Caco-2 (cell line): ENCODE data around the gene RBM8A. TPM values are rescaled to one million over a fixed set of nuclear protein-coding genes. Genes with fewer than 3 reads are reported as not detected.
A peak's percentile ranks its signal among the peaks of the same experiment; 100 is the strongest.

Experiments
- BruUV-seq: library from RNA; stranded (reverse); fragments of 400-500 nt; replicated peaks from 2 replicates; lab custom pipeline; 2021; lab: Mats Ljungman, UMichigan
- CTCF ChIA-PET: fragments of 300-600 bp; sonication (Branson Sonifier 250); formaldehyde crosslinking; loops from one replicate; lab custom pipeline; 2022; ENCODE audit warnings: antibody characterized with exemption; lab: Charles Lee
- POLR2A ChIA-PET: fragments of 300-600 bp; sonication (Branson Sonifier 250); formaldehyde crosslinking; loops from one replicate; lab custom pipeline; 2022; ENCODE audit warnings: antibody characterized with exemption; lab: Charles Lee
- DNase-seq, 2 experiments: peaks; one replicate each; pipeline versions ENCODE4 v3.0.0 to v3.0.0-alpha.2; 2020 to 2022
- H3K27me3 ChIP-seq: replicated peaks from 2 replicates; pipeline ENCODE4 v1.6.0; 2011; ENCODE audit warnings: low read length; ENCODE audit not compliant: control insufficient read depth, insufficient read depth
- H3K36me3 ChIP-seq: 2 replicates; pipeline ENCODE4 v1.5.1; 2011; ENCODE audit warnings: low read length; ENCODE audit not compliant: control insufficient read depth, insufficient read depth
- H3K4me1 ChIP-seq: fragments of 250-450 bp; sonication (Bioruptor Pico); 2 replicates; pipeline ENCODE4 v1.5.1; 2020; ENCODE audit warnings: mild to moderate bottlenecking
- H3K4me3 ChIP-seq: 2 replicates; pipeline ENCODE4 v1.5.1; 2011; ENCODE audit warnings: low read depth, mild to moderate bottlenecking, control low read depth, low read length
- H3K9me3 ChIP-seq: fragments of 250-450 bp; sonication (Bioruptor Pico); 2 replicates; pipeline ENCODE4 v1.5.1; 2020; ENCODE audit warnings: mild to moderate bottlenecking, moderate library complexity
- H3K27ac Mint-ChIP-seq: one replicate; pipeline ENCODE4 v1.8.0; 2022; ENCODE audit warnings: mixed read lengths; ENCODE audit not compliant: unreplicated experiment
- H3K27me3 Mint-ChIP-seq: one replicate; pipeline ENCODE4 v1.8.0; 2022; ENCODE audit warnings: mixed read lengths; ENCODE audit not compliant: insufficient read depth, unreplicated experiment
- H3K36me3 Mint-ChIP-seq: one replicate; pipeline ENCODE4 v1.8.0; 2022; ENCODE audit warnings: mild to moderate bottlenecking, mixed read lengths; ENCODE audit not compliant: insufficient read depth, unreplicated experiment
- H3K4me1 Mint-ChIP-seq: one replicate; pipeline ENCODE4 v1.8.0; 2022; ENCODE audit warnings: low read depth, mixed read lengths; ENCODE audit not compliant: unreplicated experiment
- H3K4me3 Mint-ChIP-seq: one replicate; pipeline ENCODE4 v1.8.0; 2022; ENCODE audit warnings: mild to moderate bottlenecking, moderate library complexity, mixed read lengths; ENCODE audit not compliant: unreplicated experiment
- H3K9me3 Mint-ChIP-seq: one replicate; pipeline ENCODE4 v1.8.0; 2022; ENCODE audit warnings: mixed read lengths; ENCODE audit not compliant: unreplicated experiment
- CTCF ChIP-seq, 2 experiments: fragments of 200-600 bp in 1 of 2; IDR thresholded peaks; 1 replicate in 1 of 2; 2 replicates in 1 of 2; pipeline versions ENCODE4 v1.5.1 to v1.8.0; 2011 to 2022; ENCODE audit warnings: antibody characterized with exemption in 1 of 2, control low read depth in 1 of 2, inconsistent platforms in 1 of 2, low read depth in 1 of 2, low read length in 1 of 2, mild to moderate bottlenecking in 1 of 2, moderate library complexity in 1 of 2; ENCODE audit not compliant: insufficient read depth in 1 of 2, severe bottlenecking in 1 of 2, unreplicated experiment in 1 of 2
- intact Hi-C: fragments of 100-400 bp; cut with micrococcal nuclease; formaldehyde crosslinking; loops from one replicate; pipeline ENCODE4 v1.10.0; 2022; ENCODE audit not compliant: unreplicated experiment
- total RNA-seq: library from RNA; stranded (reverse); gene quantifications from 2 replicates; pipeline ENCODE4 v1.2.3, GENCODE V29; 2022

The RBM8A gene
- total RNA-seq, 1 experiment from 2014 or later, result 185 TPM

DNA sequence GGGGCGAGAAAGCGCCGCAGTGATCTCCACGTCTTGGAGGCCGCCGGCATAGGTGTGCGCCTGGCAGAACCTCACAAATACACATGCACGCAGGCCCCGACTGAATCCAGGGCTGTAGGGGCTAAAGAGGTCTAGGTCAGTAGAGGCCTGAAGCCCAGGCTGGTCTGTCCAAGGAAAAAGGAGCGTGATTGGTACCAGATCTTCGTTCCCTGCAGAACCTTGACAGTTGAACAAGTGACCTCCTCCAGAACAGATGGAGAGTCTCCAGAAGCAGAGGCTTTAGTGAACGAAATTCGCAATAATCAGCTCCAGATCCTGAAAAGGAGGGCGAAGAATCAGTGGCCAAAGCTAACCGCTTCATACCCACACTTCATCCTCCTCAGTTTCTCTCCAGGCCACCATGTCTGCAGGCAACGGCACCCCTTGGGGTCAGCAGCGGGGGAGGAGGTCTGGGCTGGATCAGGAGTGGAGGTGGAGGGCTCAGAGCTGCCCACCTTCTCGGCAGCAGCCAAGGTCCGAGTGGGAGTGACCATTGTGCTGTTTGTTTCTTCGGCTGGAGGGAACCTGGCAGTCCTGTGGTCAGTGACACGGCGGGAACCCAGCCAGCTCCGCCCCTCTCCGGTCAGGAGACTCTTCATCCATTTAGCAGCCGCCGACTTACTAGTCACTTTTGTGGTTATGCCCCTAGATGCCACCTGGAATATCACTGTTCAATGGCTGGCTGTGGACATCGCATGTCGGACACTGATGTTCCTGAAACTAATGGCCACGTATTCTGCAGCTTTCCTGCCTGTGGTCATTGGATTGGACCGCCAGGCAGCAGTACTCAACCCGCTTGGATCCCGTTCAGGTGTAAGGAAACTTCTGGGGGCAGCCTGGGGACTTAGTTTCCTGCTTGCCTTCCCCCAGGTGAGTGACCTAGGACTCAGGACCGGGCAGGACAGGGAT, 8.0 kb downstream of the RBM8A start:
- no peaks in the 10 kb centered on the region for H3K27me3 Mint-ChIP-seq
- ChIA-PET CTCF (interaction anchor here (0.6 to 1.7 kb wide), 5 partner anchors 27 to 61 kb away, joined by 3 to 12 read pairs (median 3); partner anchors contain the start of gene PIAS3), POLR2A (interaction anchor here (0.6 to 1.7 kb wide), 3 partner anchors 8 to 119 kb away, joined by 3 to 11 read pairs (median 5); partner anchors contain the start of genes ANKRD34A, POLR3GL and RBM8A)
- peak overlapping the region; percentile 76 for H3K4me3 ChIP-seq
- H3K4me1 ChIP-seq, result no peaks in the 10 kb centered on the region
- no peaks in the 10 kb centered on the region for H3K9me3 ChIP-seq
- no peaks in the 10 kb centered on the region for H3K27me3 ChIP-seq
- intact Hi-C loops, result loop anchor here (1.0 kb wide), 1 partner anchor 45 kb away; the partner anchor contains the start of genes ANKRD34A and POLR3GL
- BruUV-seq, result no TSS peak
- H3K36me3 ChIP-seq, result no peaks in the 10 kb centered on the region
- peak overlapping the region; percentile 79 for H3K27ac Mint-ChIP-seq
- peak; percentile 52 to 55 for DNase-seq
- no peak for TF ChIP-seq CTCF (IDR thresholded peaks at IDR 0.05; ENCODE audit: insufficient read depth in 1 of 2, low read depth in 1 of 2, low read length in 1 of 2, severe bottlenecking in 1 of 2, unreplicated experiment in 1 of 2)
- no peaks in the 10 kb centered on the region for H3K9me3 Mint-ChIP-seq
- peak overlapping the region; percentile 94 for H3K4me3 Mint-ChIP-seq
- peaks cover 11% of the 10 kb centered on the region for H3K36me3 Mint-ChIP-seq
- peaks cover 7% of the 10 kb centered on the region for H3K4me1 Mint-ChIP-seq

DNA sequence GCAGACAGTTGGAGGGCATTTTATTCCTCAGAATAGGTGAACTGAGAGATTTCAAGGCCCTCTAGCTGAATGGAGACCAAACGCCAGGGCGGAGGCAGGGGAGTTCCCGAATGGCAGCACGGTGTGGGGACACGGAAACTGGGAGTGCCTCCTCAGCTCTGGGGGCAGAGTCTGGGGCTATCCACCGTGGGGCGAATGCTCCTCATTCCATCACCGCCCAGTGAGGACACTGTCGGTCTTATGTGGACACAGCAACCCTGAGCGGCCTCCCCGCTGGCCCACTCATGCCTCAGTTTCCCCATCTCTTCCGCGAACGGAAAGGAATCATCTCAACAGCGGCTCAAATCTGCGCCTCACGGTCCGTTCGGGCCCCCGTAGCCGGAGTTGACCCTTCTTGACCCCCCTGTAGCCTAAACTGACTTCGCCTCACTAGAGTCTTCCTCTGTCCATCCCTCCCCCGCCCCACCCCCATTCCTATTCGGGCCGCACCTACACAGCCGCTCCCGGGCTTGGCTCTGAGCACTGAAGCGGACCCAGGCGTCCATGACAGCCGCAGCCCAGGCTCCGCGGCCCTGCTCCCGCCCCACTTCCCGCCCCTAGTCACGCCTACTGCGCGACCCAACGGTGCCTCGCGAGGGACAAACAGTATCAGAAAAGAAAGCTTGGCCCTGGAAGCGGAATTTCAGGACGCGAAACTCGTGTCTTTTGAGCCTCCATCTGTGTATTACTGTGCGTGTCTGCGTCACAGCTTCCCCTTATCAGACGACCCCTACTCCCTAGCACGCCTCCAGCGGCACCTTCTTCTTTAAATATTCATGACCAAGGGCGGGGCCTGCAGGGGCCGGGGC, 8.9 kb downstream of the RBM8A start, which contains the start of gene PEX11B:
PEX11B (minus strand) TSS at position 574 of the 848 bp plus-strand sequence; CDS start at position 545, 29 bp downstream.
- Mint-ChIP-seq H3K27ac (peak within 1 kb of the TSS; percentile 79), H3K9me3 (no peaks in the 10 kb centered on the region), H3K27me3 (no peaks in the 10 kb centered on the region), H3K4me3 (peak within 1 kb of the TSS; percentile 94), H3K4me1 (peaks cover 7% of the 10 kb centered on the region), H3K36me3 (peaks cover 11% of the 10 kb centered on the region)
- peak; percentile 83 to 88 for DNase-seq
- no peaks in the 10 kb centered on the region for H3K36me3 ChIP-seq
- peak within 1 kb of the TSS; percentile 76 for H3K4me3 ChIP-seq
- H3K27me3 ChIP-seq, result no peaks in the 10 kb centered on the region
- POLR2A ChIA-PET, result interaction anchor here (1.0 to 1.7 kb wide), 2 partner anchors 9 to 46 kb away, joined by 5 to 11 read pairs; partner anchors contain the start of genes ANKRD34A, POLR3GL and RBM8A
- H3K4me1 ChIP-seq, result no peaks in the 10 kb centered on the region
- no peak for TF ChIP-seq CTCF (IDR thresholded peaks at IDR 0.05; ENCODE audit: insufficient read depth in 1 of 2, low read depth in 1 of 2, low read length in 1 of 2, severe bottlenecking in 1 of 2, unreplicated experiment in 1 of 2)
- CTCF ChIA-PET, result interaction anchor here (0.6 to 1.7 kb wide), 5 partner anchors 26 to 62 kb away, joined by 3 to 12 read pairs (median 3); partner anchors contain the start of gene PIAS3
- H3K9me3 ChIP-seq, result no peaks in the 10 kb centered on the region
- no TSS peak for BruUV-seq
- intact Hi-C loops, result loop anchor here (1.0 kb wide), 1 partner anchor 46 kb away; the partner anchor contains the start of genes ANKRD34A and POLR3GL
